Mucosa of descending colon (tissue), 3 donors: ENCODE data around the gene ANKRD44. TPM values are rescaled to one million over a fixed set of nuclear protein-coding genes. Genes with fewer than 3 reads are reported as not detected.

Experiments used
- ATAC-seq: fragments of 200-7000 bp; cut with Tn5 transposase; one replicate; pipeline ENCODE4 v1.9.1; 2020; ENCODE audit warnings: mild to moderate bottlenecking, moderate library complexity
- DNase-seq, 3 donors: peaks; one replicate each; pipeline ENCODE4 v3.0.0-alpha.2; 2020
- H3K36me3 ChIP-seq: fragments of 200-600 bp; one replicate; pipeline ENCODE4 v1.8.0; 2021; ENCODE audit warnings: low read depth, mild to moderate bottlenecking
- H3K4me1 ChIP-seq: fragments of 200-600 bp; one replicate; pipeline ENCODE4 v1.8.0; 2021; ENCODE audit warnings: low read depth, mild to moderate bottlenecking
- H3K4me3 ChIP-seq: fragments of 200-600 bp; one replicate; pipeline ENCODE4 v1.8.0; 2021; ENCODE audit warnings: mild to moderate bottlenecking
- H3K9me3 ChIP-seq: fragments of 200-600 bp; one replicate; pipeline ENCODE4 v1.8.0; 2021; ENCODE audit warnings: mild to moderate bottlenecking
- intact Hi-C, 2 donors: fragments of 100-400 bp; cut with DNase I in 1 of 2; cut with micrococcal nuclease in 1 of 2; formaldehyde crosslinking; loops; one replicate each; pipeline versions ENCODE4 v1.11.0 to v1.11.1; 2022; cut with DNase I, micrococcal nuclease
- total RNA-seq, 3 donors: library from RNA; stranded (reverse); fragmentation: NEBNext Ultra II Directional in 2 of 3; extraction: Animal tissue kit (Norgen Biotek cat#: 25700) in 2 of 3; gene quantifications; one replicate each; pipeline versions ENCODE4 v1.2.1 to v1.2.4, GENCODE V29; 2021 to 2023
- TF ChIP-seq, protein P1 (sequence below): fragments of 200-600 bp; IDR thresholded peaks from one replicate; pipeline ENCODE4 v1.8.0; 2022; ENCODE audit warnings: antibody characterized with exemption, mild to moderate bottlenecking
- donor health status: DM: no; HTN: no; CAD: no; lungs with moderate emphysema.
- donor health status: DM: no; HTN: no; CAD: no.
- donor health status: DM: no; HTN: yes; CAD: no.

ANKRD44 gene
- total RNA-seq, 3 donors from 2014 or later, result 9.7 to 25.7 (median 13.7) TPM

DNA sequence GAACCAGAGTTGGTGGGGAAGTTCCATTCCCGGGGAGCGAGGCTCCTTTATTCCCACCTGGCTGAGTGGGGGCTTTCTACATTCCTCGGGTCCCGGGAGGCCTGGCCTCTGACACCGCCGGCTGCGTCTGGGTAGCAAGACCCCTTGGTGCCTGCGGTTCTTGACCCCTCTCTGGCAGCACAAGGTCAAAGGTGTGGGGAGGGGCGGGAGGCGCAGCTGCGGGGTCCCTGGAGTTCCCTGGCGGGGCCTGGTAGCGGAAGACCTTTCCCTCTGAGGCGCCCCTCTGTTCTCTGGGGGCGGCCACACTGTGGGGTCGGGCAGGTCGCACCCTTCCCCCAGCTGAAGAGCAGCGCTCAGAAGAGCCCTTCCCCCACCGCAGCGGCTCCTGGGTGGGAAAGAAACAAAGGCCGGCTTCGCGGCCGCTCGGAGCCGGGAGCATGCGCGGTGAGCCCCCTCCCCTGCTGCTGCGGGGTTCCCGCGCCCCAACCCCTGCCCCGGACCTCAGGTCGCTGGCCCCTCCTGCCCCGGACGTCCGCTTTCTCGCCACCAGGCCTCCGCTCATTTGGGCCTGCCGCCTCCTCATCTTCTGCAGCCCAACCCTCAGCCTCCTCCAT lies 146.3 kb downstream of the ANKRD44 start:
- H3K4me3 ChIP-seq, result no peak overlapping the region
- H3K4me1 ChIP-seq, result no peaks in the 10 kb centered on the region
- ATAC-seq (no peak), DNase-seq (no peak)
- no peaks in the 10 kb centered on the region for H3K36me3 ChIP-seq
- TF ChIP-seq, protein P1, sequence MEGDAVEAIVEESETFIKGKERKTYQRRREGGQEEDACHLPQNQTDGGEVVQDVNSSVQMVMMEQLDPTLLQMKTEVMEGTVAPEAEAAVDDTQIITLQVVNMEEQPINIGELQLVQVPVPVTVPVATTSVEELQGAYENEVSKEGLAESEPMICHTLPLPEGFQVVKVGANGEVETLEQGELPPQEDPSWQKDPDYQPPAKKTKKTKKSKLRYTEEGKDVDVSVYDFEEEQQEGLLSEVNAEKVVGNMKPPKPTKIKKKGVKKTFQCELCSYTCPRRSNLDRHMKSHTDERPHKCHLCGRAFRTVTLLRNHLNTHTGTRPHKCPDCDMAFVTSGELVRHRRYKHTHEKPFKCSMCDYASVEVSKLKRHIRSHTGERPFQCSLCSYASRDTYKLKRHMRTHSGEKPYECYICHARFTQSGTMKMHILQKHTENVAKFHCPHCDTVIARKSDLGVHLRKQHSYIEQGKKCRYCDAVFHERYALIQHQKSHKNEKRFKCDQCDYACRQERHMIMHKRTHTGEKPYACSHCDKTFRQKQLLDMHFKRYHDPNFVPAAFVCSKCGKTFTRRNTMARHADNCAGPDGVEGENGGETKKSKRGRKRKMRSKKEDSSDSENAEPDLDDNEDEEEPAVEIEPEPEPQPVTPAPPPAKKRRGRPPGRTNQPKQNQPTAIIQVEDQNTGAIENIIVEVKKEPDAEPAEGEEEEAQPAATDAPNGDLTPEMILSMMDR, result no peak
- intact Hi-C loops, result loop anchor here in 1 of 2 donors (10.0 kb wide), 1 partner anchor 49 kb away; no protein-coding TSS in a partner anchor
- no peaks in the 10 kb centered on the region for H3K9me3 ChIP-seq

DNA sequence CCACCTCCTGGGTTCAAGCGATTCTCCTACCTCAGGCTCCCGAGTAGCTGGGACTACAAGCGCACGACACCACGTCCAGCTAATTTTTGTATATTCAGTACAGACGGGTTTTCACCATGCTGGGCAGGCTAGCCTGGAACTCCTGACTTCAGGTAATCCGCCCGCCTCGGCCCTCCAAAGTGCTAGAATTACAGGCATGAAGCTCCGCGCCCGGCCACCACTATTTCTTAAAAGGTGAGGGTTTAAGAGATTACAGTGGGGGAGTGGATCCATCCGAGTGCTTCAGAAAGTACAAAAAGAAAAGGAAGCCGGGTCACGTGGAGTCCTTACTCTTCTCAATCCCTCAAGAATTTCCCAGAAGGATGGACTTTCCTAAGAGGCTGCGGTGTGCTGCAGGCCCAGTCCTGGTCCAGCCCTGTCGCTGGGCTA lies 146.9 kb downstream of the ANKRD44 start:
- H3K4me1 ChIP-seq, result no peaks in the 10 kb centered on the region
- H3K36me3 ChIP-seq, result no peaks in the 10 kb centered on the region
- ATAC-seq, result no peak
- no peak for DNase-seq
- TF ChIP-seq, protein P1, result no peak
- no peaks in the 10 kb centered on the region for H3K9me3 ChIP-seq
- no peak overlapping the region for H3K4me3 ChIP-seq
- intact Hi-C loops, result loop anchor here in 1 of 2 donors (10.0 kb wide), 1 partner anchor 49 kb away; no protein-coding TSS in a partner anchor

DNA sequence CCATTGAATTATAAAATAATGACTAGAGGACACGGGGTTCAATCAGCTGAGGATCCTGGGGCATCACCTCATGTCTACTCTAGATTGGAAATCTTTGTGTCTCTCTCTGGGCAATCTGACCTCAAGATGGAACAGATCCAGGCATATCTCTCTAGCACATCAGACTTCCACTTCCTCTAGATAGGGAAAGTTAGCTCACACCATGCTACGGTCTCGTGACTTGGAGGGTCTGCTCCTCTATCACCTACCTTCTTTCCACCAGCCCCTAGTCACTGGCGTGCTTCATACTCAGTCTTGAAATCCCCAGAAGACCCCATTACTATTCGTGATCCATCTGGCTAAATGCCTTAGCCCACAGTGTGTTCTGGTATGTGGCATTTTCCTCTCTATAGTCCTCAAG lies 148.8 kb downstream of the ANKRD44 start:
- no peaks in the 10 kb centered on the region for H3K9me3 ChIP-seq
- no peaks in the 10 kb centered on the region for H3K36me3 ChIP-seq
- intact Hi-C loops, result loop anchor here in 1 of 2 donors (10.0 kb wide), 1 partner anchor 47 kb away; no protein-coding TSS in a partner anchor
- TF ChIP-seq, protein P1, result no peak
- H3K4me1 ChIP-seq, result no peaks in the 10 kb centered on the region
- H3K4me3 ChIP-seq, result no peak overlapping the region
- ATAC-seq, result no peak
- no peak for DNase-seq

DNA sequence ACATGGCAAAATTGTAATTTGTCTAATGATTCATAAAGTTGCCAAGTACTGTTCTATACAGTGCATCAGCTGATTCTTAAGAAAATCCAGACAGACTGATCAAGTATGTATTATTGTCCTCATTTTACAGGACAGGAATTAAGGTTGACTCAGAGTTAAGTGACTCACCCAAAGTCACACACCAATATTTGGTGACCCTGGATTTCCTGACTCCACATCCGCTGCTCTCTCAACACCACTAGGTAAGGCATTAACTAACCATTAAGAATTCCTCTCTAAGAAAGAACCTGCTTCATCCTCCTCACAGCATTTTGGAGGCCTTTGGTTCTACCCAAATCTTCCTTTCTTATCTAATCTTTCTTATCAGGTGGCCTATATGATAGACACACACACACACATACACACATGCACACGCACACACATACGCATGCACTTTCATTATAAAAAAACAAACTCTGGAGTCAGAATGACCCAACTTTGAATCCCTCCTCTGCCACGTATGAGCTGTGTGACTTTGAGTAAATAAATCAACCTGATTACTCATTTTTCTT lies 150.8 kb downstream of the ANKRD44 start:
- Histone ChIP-seq H3K4me3 (no peak overlapping the region), H3K9me3 (no peaks in the 10 kb centered on the region), H3K36me3 (no peaks in the 10 kb centered on the region), H3K4me1 (no peaks in the 10 kb centered on the region)
- ATAC-seq (peak; percentile 62), DNase-seq (no peak)
- TF ChIP-seq, protein P1, result no peak
- intact Hi-C loops, result loop anchor here in 1 of 2 donors (10.0 kb wide), 1 partner anchor 45 kb away; no protein-coding TSS in a partner anchor

DNA sequence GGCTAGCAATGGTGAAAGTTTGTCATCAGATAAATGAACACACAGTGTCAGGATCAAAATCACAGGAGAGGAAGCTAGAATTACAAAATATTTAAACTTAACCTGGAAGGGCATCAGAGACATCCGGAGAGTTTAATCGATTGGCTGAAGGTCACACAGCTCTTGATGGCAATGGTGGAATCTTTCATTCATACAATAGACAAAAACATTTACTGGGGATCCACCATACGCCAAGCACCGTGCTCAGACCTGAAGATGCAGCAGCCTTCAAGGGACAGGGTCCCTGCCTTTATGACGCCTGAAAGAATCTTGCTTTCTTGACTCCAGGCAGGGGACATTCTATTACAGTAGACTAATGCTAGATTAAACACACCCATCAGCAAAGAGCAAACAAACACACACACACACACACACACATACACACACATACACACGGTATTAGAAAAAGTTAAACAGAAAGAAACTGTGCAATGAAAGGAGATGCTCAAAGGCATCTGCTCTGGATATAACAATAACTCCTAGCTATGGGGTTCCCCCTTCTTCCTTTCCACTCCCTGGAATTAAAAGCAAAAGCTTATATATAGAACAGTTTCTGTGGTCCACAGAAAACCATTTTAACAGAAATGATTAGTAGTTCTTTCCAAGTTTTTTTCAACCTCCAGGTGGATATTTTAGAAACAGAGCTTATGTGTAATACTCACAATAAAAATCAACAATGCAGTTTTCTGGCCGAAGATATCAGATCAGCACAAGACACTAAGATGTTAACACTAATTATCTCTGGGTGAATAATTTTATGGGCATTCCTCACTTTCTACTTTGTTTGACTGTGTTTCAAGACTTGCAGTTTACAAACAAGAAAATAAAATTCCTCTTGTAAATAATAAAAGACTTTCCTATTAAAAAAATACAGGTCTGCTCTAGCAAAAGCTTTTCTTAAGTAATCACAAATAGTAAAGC lies 151.7 kb downstream of the ANKRD44 start:
- DNase-seq, result no peak
- Histone ChIP-seq H3K4me3 (no peak overlapping the region), H3K4me1 (no peaks in the 10 kb centered on the region), H3K36me3 (no peaks in the 10 kb centered on the region), H3K9me3 (no peaks in the 10 kb centered on the region)
- intact Hi-C loops, result no loop called here
- TF ChIP-seq, protein P1, result no peak
- peak; percentile 22 for ATAC-seq
